ENCODE data around the gene CTXN2.
A peak's percentile ranks its signal among the peaks of the same experiment; 100 is the strongest.

Gene CTXN2

DNA sequence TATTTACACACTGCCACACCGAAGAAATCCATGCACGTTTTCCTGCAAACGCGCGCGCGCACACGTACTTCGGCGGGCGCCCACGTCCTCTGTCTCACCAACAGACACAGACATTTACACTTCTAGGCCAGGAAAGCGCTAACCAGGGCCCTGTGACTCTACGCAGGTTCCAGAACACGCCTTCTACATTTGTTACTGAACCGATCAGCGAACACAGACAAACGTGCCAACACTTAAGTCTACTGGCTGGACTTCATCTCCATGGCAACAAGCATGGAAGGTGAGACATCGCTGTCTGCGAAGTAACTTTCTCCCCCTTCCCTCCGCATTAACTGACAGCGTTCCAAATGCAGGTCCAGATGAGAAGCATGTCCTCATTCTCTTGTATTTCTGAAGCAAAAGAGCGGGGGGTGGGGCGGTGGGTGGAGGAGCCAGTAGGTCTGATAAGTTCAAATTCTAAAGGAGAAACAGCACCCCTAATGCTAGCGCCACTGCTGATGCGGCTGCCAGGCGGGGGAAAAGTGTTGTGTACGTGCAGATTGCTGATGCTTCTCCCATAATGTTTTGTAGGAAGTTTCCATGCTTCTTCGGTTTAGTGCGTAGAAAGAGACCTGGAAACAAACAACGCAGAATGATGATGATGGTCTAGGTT is at the start of gene CTXN2:
Gene CTXN2 (plus strand): TSS at position 92 of the 652 bp plus-strand sequence. CDS start 9,636 bp downstream, outside the sequence.
- DNase-seq: no peak

DNA sequence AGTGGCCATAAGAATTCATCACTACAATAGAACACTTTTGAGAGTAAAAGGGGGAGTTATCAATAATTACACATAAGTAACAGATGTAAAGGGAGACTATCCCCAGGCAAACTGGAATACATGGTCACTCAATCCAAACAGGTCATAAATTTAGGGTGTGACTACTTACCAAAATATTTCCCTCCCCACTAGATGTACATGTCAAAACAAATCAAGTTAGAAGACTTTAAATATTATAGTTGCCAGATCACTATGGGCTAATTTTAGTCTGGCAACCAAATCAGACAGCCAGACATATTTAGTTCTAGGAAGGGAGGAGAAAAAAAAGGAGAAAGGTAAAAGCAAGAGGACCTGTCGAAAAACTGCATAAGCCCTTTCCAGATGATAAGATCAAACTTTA is 47.6 kb upstream of the CTXN2 start:
- DNase-seq: no peak

DNA sequence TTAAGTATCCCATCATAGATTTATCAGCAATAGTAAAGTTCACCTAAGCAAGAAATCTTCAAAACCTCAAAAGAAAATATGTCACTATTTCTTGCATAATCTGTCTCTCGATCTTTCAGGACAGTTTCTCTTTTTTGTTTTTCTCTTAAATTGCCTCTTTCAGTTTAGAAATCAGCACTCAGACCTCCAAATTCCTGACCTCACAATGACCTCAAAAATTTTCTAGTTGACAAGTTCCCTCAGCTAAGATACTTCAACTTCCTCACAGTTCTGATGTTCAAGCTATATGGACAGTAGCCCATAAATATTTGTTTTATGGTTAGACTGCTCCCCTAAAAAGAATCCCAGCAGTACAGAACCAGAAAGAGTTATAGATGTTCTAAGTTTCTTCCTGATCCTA is 46.6 kb upstream of the CTXN2 start:
- DNase-seq: no peak

DNA sequence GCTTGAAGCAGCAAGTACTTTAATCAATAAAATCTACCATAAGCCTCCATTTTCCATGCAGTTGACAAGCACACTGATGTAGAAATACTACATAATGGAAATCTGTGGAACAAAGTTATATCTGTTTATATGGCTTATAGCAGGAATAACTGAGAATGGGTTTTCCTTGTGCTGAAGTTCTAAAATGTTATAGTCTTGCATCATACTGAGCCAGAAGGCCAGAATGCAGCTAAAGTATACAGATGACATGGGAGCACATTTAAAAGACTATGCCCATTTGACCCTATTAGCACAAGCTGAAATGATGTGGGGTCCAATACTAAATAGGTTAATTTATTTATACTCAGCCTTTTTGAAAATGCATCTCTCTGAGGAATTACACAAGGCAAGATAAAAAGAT is 45.5 kb upstream of the CTXN2 start:
- DNase-seq: no peak

DNA sequence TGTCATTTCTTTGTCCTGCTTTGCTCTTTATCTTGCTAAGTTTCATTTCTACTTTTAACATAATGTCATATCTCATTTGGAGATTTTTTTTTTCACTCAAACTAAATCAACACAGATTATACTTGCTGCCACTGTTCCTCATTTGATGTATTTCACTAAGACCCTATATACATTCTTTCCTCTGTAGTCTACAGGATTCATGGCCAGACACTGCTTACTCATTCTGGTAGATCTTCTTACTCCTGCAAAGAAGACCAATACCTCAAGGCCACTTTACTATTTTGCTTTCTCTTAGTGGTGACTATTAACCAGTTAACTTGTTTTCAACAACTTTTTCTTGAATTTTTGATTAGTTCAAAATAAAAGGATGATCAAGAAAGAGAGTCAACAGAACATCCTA is 44.1 kb upstream of the CTXN2 start:
- no peak for DNase-seq

DNA sequence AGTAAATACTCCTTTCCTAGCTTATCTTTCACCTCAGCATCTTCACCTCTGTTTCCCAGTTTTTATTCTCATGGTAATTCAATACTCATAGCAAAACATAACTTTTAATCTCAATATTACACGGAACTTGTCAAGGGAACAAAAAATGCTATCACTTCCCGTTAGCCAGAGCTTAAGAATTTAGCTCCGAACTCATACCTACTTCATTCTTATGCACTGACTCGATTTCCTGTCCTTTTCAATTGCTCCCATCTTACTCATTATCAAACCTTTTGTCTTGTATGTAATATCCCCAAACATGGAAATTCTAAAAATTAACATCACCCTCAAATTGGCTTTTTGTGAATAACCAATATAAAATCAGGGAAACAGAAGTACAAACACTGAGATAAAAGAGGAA is 41.6 kb upstream of the CTXN2 start:
- no peak for DNase-seq

DNA sequence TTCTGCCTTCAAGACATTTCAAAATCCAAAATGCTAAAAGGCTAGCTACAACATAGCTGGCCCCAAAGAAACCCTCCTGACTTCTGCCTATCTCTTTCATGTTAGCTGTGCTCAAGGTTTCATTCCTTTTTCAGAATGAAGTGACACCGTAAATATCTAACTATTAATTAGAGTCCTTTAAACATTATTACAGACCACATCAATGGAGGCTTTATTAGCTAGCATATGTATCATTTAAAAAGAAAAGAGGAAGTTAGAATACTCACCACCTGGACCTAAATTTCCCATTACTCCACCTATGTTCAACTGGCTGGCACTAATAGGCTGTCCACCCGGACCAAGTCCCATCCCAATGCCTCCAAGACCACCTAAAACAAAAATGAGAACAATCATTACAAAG is 37.9 kb upstream of the CTXN2 start:
- no peak for DNase-seq

DNA sequence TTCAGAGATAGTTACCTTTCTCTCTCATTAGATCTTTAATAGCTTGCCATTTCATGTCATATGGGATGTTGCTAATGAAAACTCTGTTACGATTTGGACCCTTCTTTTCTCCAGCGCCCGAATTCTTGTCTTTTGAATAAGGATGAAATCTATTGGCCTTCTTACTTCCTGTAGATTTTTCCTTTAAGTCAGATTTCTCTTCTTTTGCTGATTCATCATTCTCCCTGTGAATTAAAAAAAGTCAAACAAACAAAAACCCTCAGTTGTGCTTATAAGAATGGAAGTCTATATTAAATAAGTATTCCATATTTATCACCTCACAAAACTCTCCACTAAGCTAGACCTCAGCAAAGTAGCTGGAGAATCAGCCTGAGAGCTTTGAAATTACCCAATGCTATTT is 22.8 kb upstream of the CTXN2 start:
- no peak for DNase-seq

DNA sequence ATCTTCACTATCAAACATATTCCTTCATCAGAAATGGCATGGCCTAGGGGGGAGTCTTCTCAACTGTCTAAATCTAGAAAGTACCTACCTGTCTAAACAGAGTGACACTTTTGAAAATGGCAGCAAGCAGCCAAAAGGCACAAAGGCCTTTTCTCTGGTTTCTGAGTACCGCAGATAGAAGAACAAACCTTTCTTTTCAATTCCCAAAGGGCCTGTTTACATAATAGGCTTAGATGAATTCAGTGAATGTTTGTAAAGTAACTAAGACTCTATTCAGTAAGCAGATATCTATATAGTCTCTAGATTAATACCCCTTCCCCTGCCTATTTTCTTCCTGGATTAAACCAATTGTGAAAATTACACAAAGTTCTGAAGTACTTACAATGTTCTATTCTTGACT is 20.5 kb upstream of the CTXN2 start:
- no peak for DNase-seq

DNA sequence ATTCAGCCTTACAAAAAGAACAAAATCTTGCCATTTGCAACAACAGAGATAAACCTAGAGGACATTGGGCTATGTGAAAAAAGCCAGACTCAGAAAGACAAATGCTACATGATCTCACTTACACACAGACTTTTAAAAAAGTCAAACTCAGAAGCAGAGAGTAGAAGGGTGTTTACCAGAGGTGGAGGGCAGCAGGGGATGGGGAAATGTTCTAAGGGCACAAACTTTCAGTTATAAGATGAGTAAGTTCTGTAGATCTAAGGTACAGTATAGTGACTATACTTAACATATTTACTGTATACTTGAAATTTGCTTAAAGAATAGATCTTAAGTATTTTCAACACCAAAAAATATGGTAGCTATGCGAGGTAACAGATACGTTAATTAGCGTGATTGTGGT is 16.3 kb upstream of the CTXN2 start:
- DNase-seq: no peak

DNA sequence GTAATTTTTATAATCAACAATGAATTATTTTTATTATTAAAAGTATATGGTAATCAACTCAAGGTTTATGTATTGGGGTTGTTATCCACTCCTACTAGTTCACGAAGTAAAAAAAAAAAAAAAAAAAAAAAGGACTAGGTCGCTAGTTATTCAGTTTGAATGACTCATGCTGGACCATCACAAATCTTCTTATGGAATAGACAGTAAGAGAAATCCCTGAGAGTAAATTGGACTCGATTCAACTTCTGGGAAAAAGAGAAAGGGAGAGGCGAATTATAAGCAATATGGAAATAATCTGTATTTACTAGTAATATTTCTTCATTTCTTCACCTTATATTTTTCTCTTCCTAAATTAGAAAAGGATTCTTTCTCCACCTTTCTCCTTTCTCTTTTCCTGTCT is 15.4 kb upstream of the CTXN2 start:
- no peak for DNase-seq

DNA sequence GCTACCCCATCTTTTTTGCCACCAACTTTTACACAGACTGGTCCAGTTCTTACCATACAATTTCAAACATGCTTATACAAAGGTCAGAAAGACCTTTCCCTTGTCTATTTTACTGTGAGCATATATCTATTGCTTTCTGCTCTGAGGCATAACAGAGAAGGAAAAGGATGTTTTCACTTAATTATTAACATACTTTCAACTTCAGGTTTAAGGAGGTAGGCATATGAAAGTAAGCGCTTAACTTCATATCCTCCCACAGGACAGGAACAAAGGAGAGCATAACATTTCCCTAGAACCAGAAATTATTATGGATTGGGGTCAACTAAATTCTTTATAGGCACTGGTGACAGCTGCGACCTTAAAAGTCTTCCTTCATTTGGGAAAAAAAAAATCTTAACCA is 14.5 kb upstream of the CTXN2 start:
- DNase-seq: no peak

DNA sequence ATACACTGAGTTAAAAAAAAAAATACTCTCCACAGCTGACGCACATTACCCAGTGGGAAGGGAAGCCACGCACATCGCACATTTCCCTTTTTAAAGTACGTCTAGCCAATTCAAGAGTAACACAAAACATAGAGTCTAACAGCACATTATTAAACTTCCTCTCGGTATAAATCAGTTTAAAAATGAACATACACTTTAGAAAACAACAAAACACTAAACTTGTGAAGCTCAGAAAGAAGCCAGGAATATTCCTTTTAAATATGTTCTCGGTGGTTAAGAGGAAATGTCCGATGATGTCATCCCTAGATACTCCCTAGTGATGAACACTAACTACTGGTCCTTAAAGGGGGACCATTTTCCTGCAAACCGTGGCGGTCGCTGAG is 14.1 kb upstream of the CTXN2 start:
- DNase-seq: no peak

DNA sequence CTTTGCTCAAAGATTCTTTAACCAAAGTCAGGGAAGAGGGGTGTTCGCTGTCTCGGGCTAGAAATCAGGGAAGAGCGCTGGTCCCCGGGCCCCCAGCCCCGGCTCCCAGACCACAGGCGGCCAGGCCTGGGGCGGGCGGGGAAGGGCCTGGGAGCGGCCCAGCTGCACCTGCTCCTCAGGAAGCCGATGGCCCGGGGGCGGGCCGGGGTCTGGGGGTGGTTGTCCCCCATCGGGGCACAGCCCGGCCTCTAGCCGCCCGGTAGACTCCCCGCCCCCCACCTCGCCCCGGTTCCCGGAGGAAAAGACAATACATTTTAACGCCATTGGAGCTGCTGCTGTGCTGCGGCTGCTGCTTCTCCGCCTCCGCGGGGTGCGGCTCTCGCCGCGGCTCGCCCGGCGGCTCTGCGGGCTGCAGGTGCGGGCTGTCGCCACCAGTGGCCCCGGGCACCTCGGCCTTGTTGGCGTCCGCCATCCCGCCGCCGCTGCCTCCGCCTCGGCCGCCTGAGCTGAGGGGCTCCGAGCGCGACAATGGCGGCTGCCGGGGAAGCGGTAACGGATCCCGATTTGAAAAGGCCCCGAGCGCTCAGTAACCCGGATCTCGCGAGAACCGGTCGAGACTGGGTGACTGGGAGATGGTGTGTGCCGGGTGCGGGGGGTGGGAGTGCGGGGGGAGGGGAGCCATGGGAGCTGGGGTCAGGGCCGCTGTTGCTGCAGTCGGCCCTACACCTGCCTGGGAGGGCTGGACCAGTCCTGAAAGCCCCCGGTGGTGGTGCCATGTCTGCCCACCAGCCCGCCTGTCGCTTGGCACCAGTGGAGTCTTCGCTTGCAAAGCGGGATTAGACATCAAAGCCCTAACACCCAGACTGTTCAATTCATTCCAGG is 13.5 kb upstream of the CTXN2 start, which contains the start of gene MYEF2:
Gene MYEF2 (minus strand): TSS at position 530 of the 882 bp plus-strand sequence. CDS start 58 bp downstream, at position 472.
- peak; percentile 45 for DNase-seq

DNA sequence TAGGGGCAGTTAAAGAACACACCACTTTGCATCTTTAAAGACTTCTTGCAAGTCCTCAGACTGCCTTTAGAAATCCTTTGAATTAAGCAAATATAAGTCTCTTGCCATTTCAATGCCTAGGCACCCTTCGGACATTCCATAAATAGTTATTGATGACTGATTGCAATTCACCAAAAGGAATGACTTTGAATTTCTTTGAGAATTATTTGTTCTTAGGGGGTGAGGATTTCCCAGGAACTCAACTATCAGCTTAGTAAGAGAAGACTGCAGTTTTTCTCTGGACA is 12.9 kb upstream of the CTXN2 start:
- no peak for DNase-seq

DNA sequence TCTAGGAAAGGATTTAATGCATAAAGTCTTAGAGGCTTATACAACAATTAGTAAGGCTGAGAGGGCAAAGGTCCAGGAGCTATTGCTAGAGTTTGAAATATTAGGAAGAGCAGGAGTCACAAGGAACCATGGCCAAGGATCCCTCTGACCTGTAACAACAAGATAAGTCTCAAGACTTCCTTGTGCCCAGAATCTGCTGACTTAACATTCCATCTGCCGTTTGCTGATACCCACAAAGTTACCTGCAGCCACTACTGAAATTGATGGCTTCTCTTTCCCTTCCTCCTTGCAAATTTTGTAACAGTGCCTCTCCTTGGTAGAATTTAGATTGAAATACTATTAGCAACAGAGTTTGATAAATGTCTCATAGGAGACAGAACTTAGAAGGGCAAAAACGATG is 8.7 kb upstream of the CTXN2 start:
- DNase-seq: no peak

DNA sequence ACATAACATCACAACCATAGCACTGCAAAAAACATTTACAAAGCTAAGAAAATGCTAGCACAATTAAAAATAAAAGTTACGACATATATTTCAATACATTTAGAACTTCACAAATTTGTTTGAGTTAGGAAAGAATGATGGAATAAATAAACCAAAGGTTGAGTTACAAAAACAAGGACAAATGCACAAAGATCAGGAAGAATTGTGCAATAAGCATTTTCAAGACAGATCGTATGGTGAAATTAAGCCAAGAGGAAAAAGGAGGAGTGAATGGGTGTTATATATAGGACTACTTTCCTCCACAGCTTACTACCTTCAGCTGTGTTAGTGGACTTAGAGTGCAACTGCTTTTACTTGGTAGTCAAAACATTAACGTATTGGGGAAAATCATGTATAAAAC is 5.9 kb upstream of the CTXN2 start:
- no peak for DNase-seq

DNA sequence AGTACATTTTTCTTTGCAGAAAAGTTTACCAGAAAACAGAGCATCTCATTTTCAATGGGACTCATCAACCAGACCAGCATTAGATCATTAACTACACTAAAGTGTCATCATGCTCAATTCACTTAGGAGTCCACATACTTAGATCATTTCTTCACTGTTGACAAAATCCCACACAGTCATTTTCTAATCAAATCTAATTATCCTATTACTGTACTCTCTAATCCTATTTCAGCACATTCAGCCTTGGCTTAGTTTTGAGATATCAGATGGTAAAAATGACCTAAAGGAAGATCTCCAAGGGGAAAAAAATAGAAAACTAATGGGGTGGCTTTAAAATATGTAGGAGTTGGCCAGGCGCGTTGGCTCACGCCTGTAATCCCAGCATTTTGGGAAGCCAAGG is 5.2 kb upstream of the CTXN2 start:
- no peak for DNase-seq

DNA sequence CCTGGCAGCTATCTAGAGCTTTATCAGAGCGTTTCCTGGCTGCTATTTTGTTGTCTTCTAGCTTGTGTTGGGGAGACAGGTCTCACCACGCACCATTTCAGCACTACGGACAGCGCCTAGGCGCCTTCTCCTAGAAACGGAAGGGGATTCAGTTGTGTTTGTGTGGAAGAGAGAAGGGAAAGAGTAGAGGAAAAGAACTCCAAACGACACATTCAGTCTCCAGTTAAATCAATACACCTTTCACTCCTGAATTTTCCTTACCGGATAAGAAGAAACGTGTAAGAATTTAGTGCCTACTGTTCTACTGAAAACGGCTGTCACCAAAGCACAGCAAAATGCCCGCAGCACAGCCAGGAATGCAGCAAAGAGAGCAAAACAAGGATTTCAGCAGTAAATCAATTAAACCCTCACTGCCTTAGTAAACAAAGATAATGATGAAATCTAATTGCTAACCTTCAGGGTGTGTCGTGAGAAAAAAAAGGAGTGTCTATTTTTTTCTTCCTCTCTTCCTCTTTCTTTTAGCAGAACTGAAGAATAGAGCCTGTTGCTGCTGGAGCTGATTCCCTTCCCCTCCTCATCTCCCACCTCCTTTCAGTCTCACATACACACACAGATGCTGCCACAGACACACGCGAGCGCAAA is 412 bp upstream of the CTXN2 start:
- DNase-seq: no peak

DNA sequence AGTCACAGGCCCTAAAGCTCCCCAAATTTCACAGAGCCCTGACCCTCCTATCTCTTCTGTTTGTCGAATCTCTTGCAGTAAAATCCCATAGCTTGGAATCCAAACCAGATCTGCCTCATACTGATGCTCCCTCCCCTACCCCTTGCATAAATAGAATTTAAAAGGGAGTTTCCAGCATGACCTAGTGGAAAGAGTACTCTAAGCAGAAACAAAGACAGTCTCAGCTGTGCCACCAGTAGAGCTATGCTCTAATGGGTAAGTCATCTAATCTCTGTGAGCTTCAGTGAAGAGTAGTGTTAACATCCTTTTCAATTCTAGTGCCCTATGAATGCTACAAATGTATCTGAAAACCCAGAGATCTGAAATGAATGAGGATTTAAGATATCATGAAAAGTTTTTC is 10.6 kb downstream of the CTXN2 start:
- no peak for DNase-seq

DNA sequence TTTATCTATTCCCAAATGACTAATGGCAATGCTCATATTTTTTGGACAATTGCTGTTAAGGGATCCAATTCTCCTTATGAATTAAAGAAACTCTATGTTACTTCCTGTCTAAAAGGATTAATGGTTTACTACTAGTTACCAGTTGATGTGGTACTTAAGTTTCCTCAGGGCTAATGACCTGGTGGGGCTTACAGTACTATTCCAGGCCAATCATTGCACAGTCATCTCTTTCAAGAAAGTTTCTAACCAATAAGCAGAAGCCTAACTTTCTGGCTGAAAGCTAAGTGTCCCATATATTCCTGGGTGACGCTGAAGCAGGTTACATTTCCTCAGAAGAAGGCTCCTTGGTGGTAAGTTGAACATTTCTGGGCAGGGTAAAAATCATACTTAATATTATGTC is 14.5 kb downstream of the CTXN2 start, which contains the start of gene SLC12A1:
Gene SLC12A1 (plus strand): TSS at position 322 of the 400 bp plus-strand sequence. CDS start 1,418 bp downstream, outside the sequence.
- no peak for DNase-seq

DNA sequence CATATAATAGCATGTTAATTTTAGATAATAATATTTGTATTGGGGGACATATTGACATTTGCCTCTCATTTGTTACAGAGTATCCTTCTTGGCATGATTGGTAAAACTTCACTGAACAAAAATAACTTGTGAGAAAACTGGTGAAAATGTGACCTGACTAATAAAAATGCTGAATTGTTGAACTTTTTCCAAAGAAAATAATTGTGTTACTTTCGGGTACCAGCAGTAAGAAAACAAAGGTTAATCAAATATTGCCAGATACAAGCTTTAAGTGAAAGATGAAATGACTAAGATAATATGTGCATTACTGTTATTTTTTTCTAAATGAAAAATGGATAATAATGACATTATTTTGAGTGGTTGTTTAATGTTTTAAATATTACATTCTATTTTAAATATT is 29.8 kb downstream of the CTXN2 start:
- DNase-seq: no peak

DNA sequence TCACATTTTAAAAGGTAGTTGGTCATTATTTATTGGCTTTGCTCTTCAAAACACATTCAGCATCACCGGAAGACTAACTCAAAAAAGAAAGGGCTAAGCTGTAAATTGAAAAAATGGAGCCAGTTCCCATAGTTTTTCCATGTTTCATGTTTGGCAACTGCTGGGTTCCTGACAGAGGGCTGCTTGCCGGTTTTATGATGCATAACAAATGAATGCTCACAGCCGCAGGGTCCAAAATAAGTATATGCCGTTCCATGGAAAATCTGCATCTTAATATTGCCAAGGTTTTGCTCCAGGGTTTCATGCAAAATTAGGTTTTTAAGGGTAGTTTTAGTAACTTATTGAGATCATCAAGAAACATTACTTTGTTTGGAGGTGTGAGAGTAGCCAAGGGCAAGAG is 30.4 kb downstream of the CTXN2 start:
- no peak for DNase-seq

DNA sequence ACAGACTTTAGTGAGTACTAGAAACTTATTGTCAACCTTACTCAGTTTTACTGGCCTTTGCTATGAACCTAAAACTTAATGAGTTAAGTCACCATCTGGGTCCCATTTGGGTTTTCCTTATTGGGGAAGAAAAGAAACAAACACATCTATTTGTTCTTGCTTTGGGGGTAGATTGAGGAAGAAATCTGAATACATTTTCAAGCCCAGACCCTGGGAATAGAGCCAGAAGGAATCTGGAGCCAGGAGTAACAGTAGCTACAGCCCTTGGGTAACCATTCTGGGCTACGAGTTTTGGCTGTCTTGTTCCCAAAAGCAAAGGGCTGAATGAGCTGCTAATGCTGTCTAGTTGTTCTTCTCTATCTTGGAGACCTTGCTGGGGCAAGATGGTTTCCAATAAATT is 31.2 kb downstream of the CTXN2 start:
- DNase-seq: no peak
